A549 (cell line): ENCODE data around the gene COX10.

Source experiments
- CBX2 ChIP-seq: fragments of 200-600 bp; sonication (generic); IDR thresholded peaks from 2 replicates; pipeline ENCODE4 v1.6.1; 2016; ENCODE audit warnings: low read depth, mild to moderate bottlenecking, borderline replicate concordance
- CBX8 ChIP-seq: fragments of 200-600 bp; sonication (generic); IDR thresholded peaks from 2 replicates; pipeline ENCODE4 v1.6.1; 2016
- CTCF ChIP-seq: fragments of >200 bp; sonication (Bioruptor Twin); formaldehyde crosslinking; IDR thresholded peaks from 3 replicates; pipeline ENCODE4 v1.5.1; 2016
- GATA3 ChIP-seq: IDR thresholded peaks from 2 replicates; pipeline ENCODE4 v1.6.1; 2012; ENCODE audit warnings: borderline replicate concordance
- JUN ChIP-seq, 2 experiments: fragments of >200 bp; sonication (Bioruptor Twin); formaldehyde crosslinking; IDR thresholded peaks; 2 replicates in 1 of 2; 3 replicates in 1 of 2; pipeline ENCODE4 v1.6.1; 2016 to 2017
- MAFK ChIP-seq: fragments of 450-650 bp; IDR thresholded peaks from 2 replicates; pipeline ENCODE4 v1.6.1; 2014; ENCODE audit not compliant: partially characterized antibody
- MAX ChIP-seq: IDR thresholded peaks from 2 replicates; pipeline ENCODE4 v1.6.1; 2012
- PBX3 ChIP-seq: IDR thresholded peaks from 2 replicates; pipeline ENCODE4 v1.6.1; 2012
- POLR2A ChIP-seq: IDR thresholded peaks from 2 replicates; pipeline ENCODE4 v1.6.1; 2012; ENCODE audit warnings: mild to moderate bottlenecking, low read length
- RFX5 ChIP-seq: fragments of 450-650 bp; IDR thresholded peaks from 2 replicates; pipeline ENCODE4 v1.7.1; 2014; ENCODE audit warnings: antibody characterized with exemption, mild to moderate bottlenecking, moderate library complexity
- USF2 ChIP-seq: fragments of 450-650 bp; IDR thresholded peaks from 2 replicates; pipeline ENCODE4 v1.6.1; 2014; ENCODE audit warnings: antibody characterized with exemption

GRCh38 chr17:14058051-14058450 is 11.3 kb upstream of the COX10 start:
- TF ChIP-seq CTCF (no peak), JUN (IDR thresholded peaks at IDR 0.05) (no peak), USF2 (no peak), PBX3 (no peak), RFX5 (no peak), POLR2A (no peak), MAFK (no peak), CBX2 (no peak), MAX (no peak), GATA3 (no peak), CBX8 (no peak)
